OCI-LY7 (cell line): ENCODE data around the gene FHOD3. TPM values are rescaled to one million over a fixed set of nuclear protein-coding genes. Genes with fewer than 3 reads are reported as not detected.

Experiments used
- BruUV-seq: library from RNA; stranded (reverse); fragments of 400-500 nt; replicated peaks from 2 replicates; lab custom pipeline; 2021; lab: Mats Ljungman, UMichigan
- CTCF ChIA-PET: fragments of 300-600 bp; sonication (Branson Sonifier 250); formaldehyde crosslinking; loops from one replicate; lab custom pipeline; 2022; ENCODE audit warnings: antibody characterized with exemption; ENCODE audit not compliant: unreplicated experiment; lab: Charles Lee
- POLR2A ChIA-PET: fragments of 300-600 bp; sonication (Branson Sonifier 250); formaldehyde crosslinking; loops from one replicate; lab custom pipeline; 2022; ENCODE audit warnings: antibody characterized with exemption; lab: Charles Lee
- DNase-seq: peaks from one replicate; pipeline ENCODE4 v3.0.0-alpha.2; 2015; ENCODE audit warnings: low spot score
- H2AFZ ChIP-seq: fragments of 200-600 bp; sonication (generic), shearing (Covaris generic); 2 replicates; pipeline ENCODE4 v1.6.1; 2014; ENCODE audit warnings: mild to moderate bottlenecking, antibody characterized with exemption, low read length, moderate library complexity
- H3K27ac ChIP-seq: fragments of 200-600 bp; sonication (generic); 2 replicates; pipeline ENCODE4 v1.5.1; 2014; ENCODE audit warnings: mixed run types, low read depth, mild to moderate bottlenecking, moderate library complexity, low read length, inconsistent platforms; ENCODE audit not compliant: poor library complexity, severe bottlenecking
- H3K36me3 ChIP-seq: fragments of 200-600 bp; sonication (generic); 2 replicates; pipeline ENCODE4 v1.6.1; 2014; ENCODE audit warnings: mild to moderate bottlenecking, antibody characterized with exemption, low read length, moderate library complexity, mixed read lengths; ENCODE audit not compliant: insufficient read depth
- H3K4me1 ChIP-seq: fragments of 200-600 bp; sonication (generic); 2 replicates; pipeline ENCODE4 v1.5.1; 2014; ENCODE audit warnings: mild to moderate bottlenecking, low read length; ENCODE audit not compliant: insufficient read depth, poor library complexity, severe bottlenecking
- H3K4me2 ChIP-seq: fragments of 200-600 bp; sonication (generic); 2 replicates; pipeline ENCODE4 v1.6.1; 2014; ENCODE audit warnings: mild to moderate bottlenecking, low read length
- H3K4me3 ChIP-seq: fragments of 200-600 bp; sonication (generic); 2 replicates; pipeline ENCODE4 v1.5.1; 2014; ENCODE audit warnings: mild to moderate bottlenecking, low read depth, low read length; ENCODE audit not compliant: poor library complexity, severe bottlenecking
- H3K79me2 ChIP-seq: fragments of 200-600 bp; sonication (generic); 2 replicates; pipeline ENCODE4 v1.6.1; 2016; ENCODE audit warnings: low read depth, mild to moderate bottlenecking, low read length, moderate library complexity, mixed read lengths; ENCODE audit not compliant: insufficient read depth
- H3K9me2 ChIP-seq: fragments of 200-600 bp; sonication (generic); 2 replicates; pipeline ENCODE4 v1.6.1; 2016; ENCODE audit warnings: mild to moderate bottlenecking, low read length, mixed read lengths; ENCODE audit not compliant: insufficient read depth
- H3K9me3 ChIP-seq: fragments of 200-600 bp; sonication (generic); 2 replicates; pipeline ENCODE4 v1.6.1; 2014; ENCODE audit warnings: mild to moderate bottlenecking, mixed run types, low read length, mixed read lengths
- H4K20me1 ChIP-seq: fragments of 200-600 bp; sonication (generic); 2 replicates; pipeline ENCODE4 v1.6.1; 2014; ENCODE audit warnings: mild to moderate bottlenecking, antibody characterized with exemption, low read length, moderate library complexity, mixed read lengths; ENCODE audit not compliant: insufficient read depth
- EZH2phosphoT487 ChIP-seq: fragments of 200-600 bp; sonication (generic); IDR thresholded peaks from 2 replicates; pipeline ENCODE4 v1.6.1; 2018; ENCODE audit warnings: low read depth, borderline replicate concordance, mild to moderate bottlenecking, mixed run types, antibody characterized with exemption, low read length, moderate library complexity, mixed read lengths
- intact Hi-C: fragments of 100-400 bp; cut with micrococcal nuclease; formaldehyde crosslinking; loops from one replicate; pipeline ENCODE4 v1.10.0; 2022; ENCODE audit not compliant: unreplicated experiment
- total RNA-seq, 2 experiments: library from RNA; depleted of rRNA in 1 of 2; stranded (reverse); fragments of >200 nt in 1 of 2; shearing (Covaris generic) in 1 of 2; gene quantifications; 2 replicates each; pipeline ENCODE4 v1.2.3, GENCODE V29; 2014 to 2022
- TF ChIP-seq, protein P1 (sequence below): fragments of 200-600 bp; sonication (generic); conservative IDR thresholded peaks from 2 replicates; pipeline ENCODE4 v1.5.1; 2014; ENCODE audit warnings: mild to moderate bottlenecking, antibody characterized with exemption, low read length, moderate library complexity, mixed read lengths

The FHOD3 gene
- total RNA-seq, 2 experiments from 2014 or later: 0.06 to 2.4 TPM

GRCh38 chr18:36652503-36652902, 355.0 kb downstream of the FHOD3 start:
- Histone ChIP-seq H3K4me1 (no peaks in the 10 kb centered on the region), H3K27ac (no peak overlapping the region), H4K20me1 (no peaks in the 10 kb centered on the region), H3K4me2 (no peak overlapping the region), H3K36me3 (no peaks in the 10 kb centered on the region), H3K4me3 (no peak overlapping the region), H3K9me3 (no peaks in the 10 kb centered on the region), H3K79me2 (no peaks in the 10 kb centered on the region), H3K9me2 (no peaks in the 10 kb centered on the region), H2AFZ (no peak overlapping the region)
- ChIA-PET CTCF (no interaction called here), POLR2A (no interaction called here)
- intact Hi-C loops: no loop called here
- no peak for TF ChIP-seq EZH2phosphoT487
- TF ChIP-seq, protein P1, sequence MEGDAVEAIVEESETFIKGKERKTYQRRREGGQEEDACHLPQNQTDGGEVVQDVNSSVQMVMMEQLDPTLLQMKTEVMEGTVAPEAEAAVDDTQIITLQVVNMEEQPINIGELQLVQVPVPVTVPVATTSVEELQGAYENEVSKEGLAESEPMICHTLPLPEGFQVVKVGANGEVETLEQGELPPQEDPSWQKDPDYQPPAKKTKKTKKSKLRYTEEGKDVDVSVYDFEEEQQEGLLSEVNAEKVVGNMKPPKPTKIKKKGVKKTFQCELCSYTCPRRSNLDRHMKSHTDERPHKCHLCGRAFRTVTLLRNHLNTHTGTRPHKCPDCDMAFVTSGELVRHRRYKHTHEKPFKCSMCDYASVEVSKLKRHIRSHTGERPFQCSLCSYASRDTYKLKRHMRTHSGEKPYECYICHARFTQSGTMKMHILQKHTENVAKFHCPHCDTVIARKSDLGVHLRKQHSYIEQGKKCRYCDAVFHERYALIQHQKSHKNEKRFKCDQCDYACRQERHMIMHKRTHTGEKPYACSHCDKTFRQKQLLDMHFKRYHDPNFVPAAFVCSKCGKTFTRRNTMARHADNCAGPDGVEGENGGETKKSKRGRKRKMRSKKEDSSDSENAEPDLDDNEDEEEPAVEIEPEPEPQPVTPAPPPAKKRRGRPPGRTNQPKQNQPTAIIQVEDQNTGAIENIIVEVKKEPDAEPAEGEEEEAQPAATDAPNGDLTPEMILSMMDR: no peak
- BruUV-seq: no TSS peak
- no peak for DNase-seq

DNA sequence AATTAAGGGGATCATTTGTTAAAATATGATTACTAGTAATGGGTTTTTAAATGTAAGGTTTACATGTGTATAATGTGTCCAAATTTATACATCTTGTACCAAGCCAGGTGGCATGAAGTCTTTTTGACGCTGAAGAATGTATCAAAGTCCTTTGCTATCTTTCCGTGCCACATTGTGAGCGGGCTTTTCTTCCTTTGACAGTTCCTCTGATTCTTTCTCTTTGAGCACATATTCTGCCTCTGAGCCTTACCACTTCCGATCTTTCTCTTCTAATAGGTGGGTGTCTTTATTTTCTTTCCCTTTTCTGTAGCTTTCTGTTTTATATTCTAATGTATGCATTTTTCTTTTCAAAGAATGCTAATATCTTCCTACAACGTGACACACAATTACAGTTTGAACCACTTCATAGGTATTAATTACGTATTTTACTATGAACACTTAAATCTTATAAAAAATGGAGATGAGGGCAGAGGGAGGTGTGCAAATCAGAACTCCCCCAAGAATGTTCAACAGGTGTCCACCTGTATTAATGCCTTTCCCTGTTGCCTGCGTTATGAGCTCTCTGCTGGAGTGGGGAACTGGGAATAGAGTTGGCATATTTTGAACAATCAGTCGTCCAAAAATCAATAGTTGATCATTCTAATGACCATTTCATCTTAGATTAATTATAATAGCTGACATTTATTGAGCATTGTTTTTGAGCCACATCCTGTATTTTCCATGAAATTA, 355.8 kb downstream of the FHOD3 start:
- no peak overlapping the region for H3K4me3 ChIP-seq
- no peak overlapping the region for H3K4me2 ChIP-seq
- DNase-seq: no peak
- ChIA-PET POLR2A (no interaction called here), CTCF (no interaction called here)
- no peaks in the 10 kb centered on the region for H3K36me3 ChIP-seq
- intact Hi-C loops: no loop called here
- no peaks in the 10 kb centered on the region for H3K9me2 ChIP-seq
- H3K9me3 ChIP-seq: no peaks in the 10 kb centered on the region
- no TSS peak for BruUV-seq
- no peaks in the 10 kb centered on the region for H4K20me1 ChIP-seq
- H3K27ac ChIP-seq: no peak overlapping the region
- TF ChIP-seq, protein P1: no peak
- no peak for TF ChIP-seq EZH2phosphoT487
- H3K4me1 ChIP-seq: no peaks in the 10 kb centered on the region
- no peaks in the 10 kb centered on the region for H3K79me2 ChIP-seq
- no peak overlapping the region for H2AFZ ChIP-seq

GRCh38 chr18:36653870-36654269, 356.4 kb downstream of the FHOD3 start:
- ChIA-PET POLR2A (interaction anchor here (0.5 to 0.7 kb wide), 2 partner anchors 12 to 448 kb away, joined by 3 read pairs; no protein-coding TSS in a partner anchor), CTCF (no interaction called here)
- intact Hi-C loops: no loop called here
- H3K9me2 ChIP-seq: no peaks in the 10 kb centered on the region
- no peaks in the 10 kb centered on the region for H3K79me2 ChIP-seq
- DNase-seq: no peak
- H3K9me3 ChIP-seq: no peaks in the 10 kb centered on the region
- no peaks in the 10 kb centered on the region for H4K20me1 ChIP-seq
- no peak overlapping the region for H3K4me2 ChIP-seq
- no peaks in the 10 kb centered on the region for H3K4me1 ChIP-seq
- H2AFZ ChIP-seq: no peak overlapping the region
- no peaks in the 10 kb centered on the region for H3K36me3 ChIP-seq
- no peak overlapping the region for H3K4me3 ChIP-seq
- TF ChIP-seq, protein P1: no peak
- BruUV-seq: no TSS peak
- no peak overlapping the region for H3K27ac ChIP-seq
